HG02588 (cell line): ENCODE data around the gene ADAMTSL2.

Source experiments
- ATAC-seq: cut with Tn5 transposase; IDR thresholded peaks from one replicate; pipeline ENCODE4 v1.9.1; 2021; ENCODE audit warnings: mild to moderate bottlenecking, moderate library complexity; ENCODE audit not compliant: unreplicated experiment

ADAMTSL2 gene

GRCh38 chr9:133516256-133516960, 18.1 kb upstream of the ADAMTSL2 start:
- ATAC-seq: no peak

GRCh38 chr9:133516961-133517350, 17.5 kb upstream of the ADAMTSL2 start:
- no peak for ATAC-seq

- ATAC-seq: no peak
These were observed 16.8 kb upstream of the ADAMTSL2 start for GRCh38 chr9:133517711-133518110.

GRCh38 chr9:133518200-133518599, 16.3 kb upstream of the ADAMTSL2 start:
- ATAC-seq: no peak

- no peak for ATAC-seq
These were observed 15.6 kb upstream of the ADAMTSL2 start for GRCh38 chr9:133518706-133519449.

GRCh38 chr9:133519693-133520092, 14.8 kb upstream of the ADAMTSL2 start:
- ATAC-seq: no peak

- ATAC-seq: no peak
These were observed 14.2 kb upstream of the ADAMTSL2 start for GRCh38 chr9:133520121-133520835.

GRCh38 chr9:133521122-133522072, 13.1 kb upstream of the ADAMTSL2 start:
- ATAC-seq: no peak

- ATAC-seq: no peak
These were observed 12.2 kb upstream of the ADAMTSL2 start for GRCh38 chr9:133522073-133522910.

- ATAC-seq: no peak
These were observed 11.4 kb upstream of the ADAMTSL2 start for GRCh38 chr9:133523106-133523505.

- ATAC-seq: no peak
These were observed 10.4 kb upstream of the ADAMTSL2 start for GRCh38 chr9:133524146-133524545.

GRCh38 chr9:133524679-133525228, 9.8 kb upstream of the ADAMTSL2 start, which contains the start of gene MYMK:
TSS of gene MYMK (minus strand) at chr9:133524959. CDS start at chr9:133524844, 115 bp downstream.
- ATAC-seq: no peak

- ATAC-seq: no peak
These were observed 8.8 kb upstream of the ADAMTSL2 start for GRCh38 chr9:133525677-133526076.

GRCh38 chr9:133526721-133527321, 7.7 kb upstream of the ADAMTSL2 start:
- no peak for ATAC-seq

- ATAC-seq: no peak
These were observed 7.0 kb upstream of the ADAMTSL2 start for GRCh38 chr9:133527444-133527920.

GRCh38 chr9:133528001-133528875, 6.3 kb upstream of the ADAMTSL2 start:
- no peak for ATAC-seq

- ATAC-seq: no peak
These were observed 5.6 kb upstream of the ADAMTSL2 start for GRCh38 chr9:133528876-133529241.

- ATAC-seq: no peak
These were observed 5.0 kb upstream of the ADAMTSL2 start for GRCh38 chr9:133529457-133529856.
